ENCODE results near the gene SEMA3C.

DNA sequence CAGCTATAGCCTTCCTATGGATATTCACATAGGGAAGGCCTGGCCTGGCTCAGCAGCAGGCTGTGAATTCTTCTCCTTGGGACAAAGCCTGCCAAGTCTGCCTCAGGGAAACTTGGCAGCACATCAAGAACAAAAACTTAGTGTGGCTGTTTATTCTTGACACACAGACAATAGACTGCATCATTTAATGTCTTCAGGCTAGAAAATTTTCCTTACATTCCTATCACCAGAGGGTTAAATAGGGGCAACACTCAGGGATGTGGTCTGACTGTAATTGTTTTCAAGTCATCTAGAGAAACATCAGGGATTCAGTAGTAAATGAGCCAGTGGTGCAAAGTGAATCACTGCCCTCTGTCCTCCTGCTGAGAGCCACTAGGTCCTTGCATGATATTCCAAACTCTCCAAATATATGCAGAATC lies 137.3 kb downstream of the SEMA3C start:
- TF ChIP-seq, protein P1, sequence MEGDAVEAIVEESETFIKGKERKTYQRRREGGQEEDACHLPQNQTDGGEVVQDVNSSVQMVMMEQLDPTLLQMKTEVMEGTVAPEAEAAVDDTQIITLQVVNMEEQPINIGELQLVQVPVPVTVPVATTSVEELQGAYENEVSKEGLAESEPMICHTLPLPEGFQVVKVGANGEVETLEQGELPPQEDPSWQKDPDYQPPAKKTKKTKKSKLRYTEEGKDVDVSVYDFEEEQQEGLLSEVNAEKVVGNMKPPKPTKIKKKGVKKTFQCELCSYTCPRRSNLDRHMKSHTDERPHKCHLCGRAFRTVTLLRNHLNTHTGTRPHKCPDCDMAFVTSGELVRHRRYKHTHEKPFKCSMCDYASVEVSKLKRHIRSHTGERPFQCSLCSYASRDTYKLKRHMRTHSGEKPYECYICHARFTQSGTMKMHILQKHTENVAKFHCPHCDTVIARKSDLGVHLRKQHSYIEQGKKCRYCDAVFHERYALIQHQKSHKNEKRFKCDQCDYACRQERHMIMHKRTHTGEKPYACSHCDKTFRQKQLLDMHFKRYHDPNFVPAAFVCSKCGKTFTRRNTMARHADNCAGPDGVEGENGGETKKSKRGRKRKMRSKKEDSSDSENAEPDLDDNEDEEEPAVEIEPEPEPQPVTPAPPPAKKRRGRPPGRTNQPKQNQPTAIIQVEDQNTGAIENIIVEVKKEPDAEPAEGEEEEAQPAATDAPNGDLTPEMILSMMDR (IDR thresholded peaks at IDR 0.05), result no peak
- no peak for TF ChIP-seq EZH2 (IDR thresholded peaks at IDR 0.05; ENCODE audit: borderline replicate concordance, insufficient read depth, low read depth, low read length, poor library complexity, severe bottlenecking)

Measured in B cell (primary cell).